Activated CD4-positive, alpha-beta T cell treated with anti-CD3 and anti-CD28 coated beads, Interleukin-2, Interleukin-4, amounts not matched to agents 100 ng/mL and 50 ng/mL, durations not matched to agents 16 hours and 8 hours (primary cell): ENCODE data around the gene KLK3.

ENCODE experiments used
- DNase-seq: peaks from one replicate; pipeline ENCODE4 v3.0.0-alpha.2; 2020; ENCODE audit warnings: low spot score

KLK3 gene

GRCh38 chr19:50831026-50831396, 23.7 kb upstream of the KLK3 start:
- no peak for DNase-seq

- no peak for DNase-seq
These were observed 22.0 kb upstream of the KLK3 start for GRCh38 chr19:50832666-50833065.

- DNase-seq: no peak
These were observed 21.5 kb upstream of the KLK3 start, which contains the start of gene KLK15 for GRCh38 chr19:50833117-50833801. TSS of gene KLK15 (minus strand) at chr19:50833574. CDS start at chr19:50831492, 2,082 bp downstream.

GRCh38 chr19:50833802-50834167, 20.9 kb upstream of the KLK3 start:
- DNase-seq: no peak

- DNase-seq: no peak
These were observed 19.5 kb upstream of the KLK3 start for GRCh38 chr19:50835103-50835784.

GRCh38 chr19:50835785-50836542, 18.8 kb upstream of the KLK3 start:
- DNase-seq: peak; percentile 73

GRCh38 chr19:50836543-50837195, 18.0 kb upstream of the KLK3 start:
- no peak for DNase-seq

GRCh38 chr19:50837300-50837699, 17.4 kb upstream of the KLK3 start:
- no peak for DNase-seq

GRCh38 chr19:50838239-50838638, 16.5 kb upstream of the KLK3 start:
- DNase-seq: no peak

- DNase-seq: no peak
These were observed 14.7 kb upstream of the KLK3 start for GRCh38 chr19:50839712-50840655.

- no peak for DNase-seq
These were observed 12.6 kb upstream of the KLK3 start for GRCh38 chr19:50842130-50842529.

- DNase-seq: no peak
These were observed 11.5 kb upstream of the KLK3 start for GRCh38 chr19:50843205-50843604.

GRCh38 chr19:50843701-50844221, 11.0 kb upstream of the KLK3 start:
- DNase-seq: no peak

- DNase-seq: no peak
These were observed 10.3 kb upstream of the KLK3 start for GRCh38 chr19:50844296-50844935.

GRCh38 chr19:50850738-50851137, 4.0 kb upstream of the KLK3 start:
- no peak for DNase-seq

GRCh38 chr19:50851620-50852019, 3.1 kb upstream of the KLK3 start:
- no peak for DNase-seq

- no peak for DNase-seq
These were observed 2.7 kb downstream of the KLK3 start for GRCh38 chr19:50857366-50857765.

GRCh38 chr19:50858886-50859285, 4.2 kb downstream of the KLK3 start:
- no peak for DNase-seq

GRCh38 chr19:50859849-50860248, 5.1 kb downstream of the KLK3 start:
- no peak for DNase-seq

GRCh38 chr19:50861010-50861409, 6.3 kb downstream of the KLK3 start:
- DNase-seq: no peak
